GOT3 (cell line): ENCODE measurements around the gene EVI5L.

ENCODE experiments used
- DNase-seq: peaks from one replicate; lab custom pipeline; 2025; ENCODE audit warnings: mixed read lengths; lab: John Stamatoyannopoulos, UW

The EVI5L gene

GRCh38 chr19:7912697-7913564 is 82.9 kb downstream of the EVI5L start:
- no peak for DNase-seq

- DNase-seq: no peak
Measured at GRCh38 chr19:7913652-7914051, 83.6 kb downstream of the EVI5L start.

GRCh38 chr19:7914099-7914498 is 84.1 kb downstream of the EVI5L start:
- no peak for DNase-seq
